ENCODE data around the gene ZNF148.

DNA sequence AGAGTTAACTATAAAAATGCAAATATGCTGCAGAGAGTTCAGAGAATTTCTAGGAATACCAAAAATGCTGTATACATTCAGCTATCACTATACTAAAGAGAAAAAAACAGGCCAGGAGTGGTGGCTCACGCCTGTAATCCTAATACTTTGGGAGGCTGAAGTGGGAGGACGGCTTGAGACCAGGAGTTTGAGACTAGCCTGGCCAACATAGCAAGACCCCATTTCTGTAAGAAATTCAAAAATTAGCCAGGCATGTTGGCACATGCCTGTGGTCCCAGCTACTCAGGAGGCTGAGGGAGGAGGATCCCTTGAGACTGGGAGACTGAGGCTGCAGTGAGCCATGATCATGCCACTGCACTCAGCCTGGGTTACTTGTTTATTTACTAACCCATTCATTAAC lies 87.9 kb downstream of the ZNF148 start:
- TF ChIP-seq, protein P1, sequence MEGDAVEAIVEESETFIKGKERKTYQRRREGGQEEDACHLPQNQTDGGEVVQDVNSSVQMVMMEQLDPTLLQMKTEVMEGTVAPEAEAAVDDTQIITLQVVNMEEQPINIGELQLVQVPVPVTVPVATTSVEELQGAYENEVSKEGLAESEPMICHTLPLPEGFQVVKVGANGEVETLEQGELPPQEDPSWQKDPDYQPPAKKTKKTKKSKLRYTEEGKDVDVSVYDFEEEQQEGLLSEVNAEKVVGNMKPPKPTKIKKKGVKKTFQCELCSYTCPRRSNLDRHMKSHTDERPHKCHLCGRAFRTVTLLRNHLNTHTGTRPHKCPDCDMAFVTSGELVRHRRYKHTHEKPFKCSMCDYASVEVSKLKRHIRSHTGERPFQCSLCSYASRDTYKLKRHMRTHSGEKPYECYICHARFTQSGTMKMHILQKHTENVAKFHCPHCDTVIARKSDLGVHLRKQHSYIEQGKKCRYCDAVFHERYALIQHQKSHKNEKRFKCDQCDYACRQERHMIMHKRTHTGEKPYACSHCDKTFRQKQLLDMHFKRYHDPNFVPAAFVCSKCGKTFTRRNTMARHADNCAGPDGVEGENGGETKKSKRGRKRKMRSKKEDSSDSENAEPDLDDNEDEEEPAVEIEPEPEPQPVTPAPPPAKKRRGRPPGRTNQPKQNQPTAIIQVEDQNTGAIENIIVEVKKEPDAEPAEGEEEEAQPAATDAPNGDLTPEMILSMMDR (IDR thresholded peaks at IDR 0.05) = no peak
- TF ChIP-seq ZFX (IDR thresholded peaks at IDR 0.05; ENCODE audit: borderline replicate concordance) = no peak

Measured in 22Rv1 (cell line).